Measurements from ENCODE around the gene SNAPC1.

The SNAPC1 gene

GRCh38 chr14:61802010-61802568, 39.9 kb downstream of the SNAPC1 start:
- Histone ChIP-seq H3K9ac (ENCODE audit: low read length) (no peak overlapping the region), H2AFZ (ENCODE audit: low read depth, low read length, severe bottlenecking) (no peak overlapping the region), H3K79me2 (ENCODE audit: insufficient read depth, low read length) (no peaks in the 10 kb centered on the region), H3K4me3 (ENCODE audit: insufficient read depth, low read length, poor library complexity, severe bottlenecking) (no peak overlapping the region), H3F3A (ENCODE audit: insufficient read depth) (0 out of 2 replicates have a peak, but pooled peaks cover 10% of the 10 kb centered on the region), H3K36me3 (ENCODE audit: low read length) (0 out of 2 replicates have a peak, but pooled peaks cover 2% of the 10 kb centered on the region), H3K9me2 (replicated peaks; ENCODE audit: insufficient read depth, low read length) (no peaks in the 10 kb centered on the region), H3K27ac (ENCODE audit: low read depth, low read length) (no peak overlapping the region), H3K9me3 (ENCODE audit: insufficient read depth, low read length) (no peaks in the 10 kb centered on the region), H3K4me2 (ENCODE audit: low read depth, low read length, poor library complexity, severe bottlenecking) (no peak overlapping the region), H3K27me3 (ENCODE audit: low read length) (no peaks in the 10 kb centered on the region), H4K20me1 (ENCODE audit: low read depth, low read length) (no peaks in the 10 kb centered on the region)
- TF ChIP-seq EZH2phosphoT487 (conservative IDR thresholded peaks at IDR 0.05; ENCODE audit: low read length): no peak
- TF ChIP-seq, protein P1, sequence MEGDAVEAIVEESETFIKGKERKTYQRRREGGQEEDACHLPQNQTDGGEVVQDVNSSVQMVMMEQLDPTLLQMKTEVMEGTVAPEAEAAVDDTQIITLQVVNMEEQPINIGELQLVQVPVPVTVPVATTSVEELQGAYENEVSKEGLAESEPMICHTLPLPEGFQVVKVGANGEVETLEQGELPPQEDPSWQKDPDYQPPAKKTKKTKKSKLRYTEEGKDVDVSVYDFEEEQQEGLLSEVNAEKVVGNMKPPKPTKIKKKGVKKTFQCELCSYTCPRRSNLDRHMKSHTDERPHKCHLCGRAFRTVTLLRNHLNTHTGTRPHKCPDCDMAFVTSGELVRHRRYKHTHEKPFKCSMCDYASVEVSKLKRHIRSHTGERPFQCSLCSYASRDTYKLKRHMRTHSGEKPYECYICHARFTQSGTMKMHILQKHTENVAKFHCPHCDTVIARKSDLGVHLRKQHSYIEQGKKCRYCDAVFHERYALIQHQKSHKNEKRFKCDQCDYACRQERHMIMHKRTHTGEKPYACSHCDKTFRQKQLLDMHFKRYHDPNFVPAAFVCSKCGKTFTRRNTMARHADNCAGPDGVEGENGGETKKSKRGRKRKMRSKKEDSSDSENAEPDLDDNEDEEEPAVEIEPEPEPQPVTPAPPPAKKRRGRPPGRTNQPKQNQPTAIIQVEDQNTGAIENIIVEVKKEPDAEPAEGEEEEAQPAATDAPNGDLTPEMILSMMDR (IDR thresholded peaks at IDR 0.05; ENCODE audit: insufficient read depth, low read length, poor library complexity, severe bottlenecking): no peak

DNA sequence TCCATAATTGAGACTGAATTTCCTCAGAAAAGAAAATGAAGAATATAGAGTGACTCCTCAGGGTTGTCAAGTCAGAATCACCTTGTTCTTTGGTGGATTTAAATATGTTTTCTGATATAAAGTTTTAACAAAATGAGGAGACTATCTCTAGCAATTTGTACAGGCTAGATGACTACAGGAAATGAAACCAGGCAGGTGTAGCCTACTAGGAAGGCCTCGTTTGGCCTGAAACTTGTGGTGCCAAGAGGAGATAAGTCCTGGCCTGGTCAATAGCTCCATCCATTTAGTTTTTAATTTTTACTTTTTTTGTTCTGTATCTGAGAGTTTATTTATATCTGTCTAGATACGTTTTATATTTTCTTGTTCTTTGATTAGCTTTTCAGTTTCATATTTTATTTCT, 41.5 kb downstream of the SNAPC1 start:
- Histone ChIP-seq H2AFZ (ENCODE audit: low read depth, low read length, severe bottlenecking) (no peak overlapping the region), H3K79me2 (ENCODE audit: insufficient read depth, low read length) (no peaks in the 10 kb centered on the region), H4K20me1 (ENCODE audit: low read depth, low read length) (no peaks in the 10 kb centered on the region), H3K4me3 (ENCODE audit: insufficient read depth, low read length, poor library complexity, severe bottlenecking) (no peak overlapping the region), H3K36me3 (ENCODE audit: low read length) (no peaks in the 10 kb centered on the region), H3K27ac (ENCODE audit: low read depth, low read length) (no peak overlapping the region), H3K9ac (ENCODE audit: low read length) (no peak overlapping the region), H3K9me3 (ENCODE audit: insufficient read depth, low read length) (no peaks in the 10 kb centered on the region), H3K4me2 (ENCODE audit: low read depth, low read length, poor library complexity, severe bottlenecking) (no peak overlapping the region), H3K9me2 (replicated peaks; ENCODE audit: insufficient read depth, low read length) (no peaks in the 10 kb centered on the region), H3F3A (ENCODE audit: insufficient read depth) (0 out of 2 replicates have a peak, but pooled peaks cover 3% of the 10 kb centered on the region), H3K27me3 (ENCODE audit: low read length) (no peaks in the 10 kb centered on the region)
- TF ChIP-seq, protein P1 (IDR thresholded peaks at IDR 0.05; ENCODE audit: insufficient read depth, low read length, poor library complexity, severe bottlenecking): no peak
- TF ChIP-seq EZH2phosphoT487 (conservative IDR thresholded peaks at IDR 0.05; ENCODE audit: low read length): no peak

GRCh38 chr14:61805451-61805850, 43.2 kb downstream of the SNAPC1 start:
- no peak for TF ChIP-seq EZH2phosphoT487 (conservative IDR thresholded peaks at IDR 0.05; ENCODE audit: low read length)
- TF ChIP-seq, protein P1 (IDR thresholded peaks at IDR 0.05; ENCODE audit: insufficient read depth, low read length, poor library complexity, severe bottlenecking): no peak
- no peaks in the 10 kb centered on the region for H3F3A ChIP-seq (ENCODE audit: insufficient read depth)
- H3K4me3 ChIP-seq (ENCODE audit: insufficient read depth, low read length, poor library complexity, severe bottlenecking): no peak overlapping the region
- H3K36me3 ChIP-seq (ENCODE audit: low read length): no peaks in the 10 kb centered on the region
- no peaks in the 10 kb centered on the region for H3K79me2 ChIP-seq (ENCODE audit: insufficient read depth, low read length)
- H3K27me3 ChIP-seq (ENCODE audit: low read length): no peaks in the 10 kb centered on the region
- no peaks in the 10 kb centered on the region for H3K9me3 ChIP-seq (ENCODE audit: insufficient read depth, low read length)
- no peaks in the 10 kb centered on the region for H3K9me2 ChIP-seq (replicated peaks; ENCODE audit: insufficient read depth, low read length)
- H3K9ac ChIP-seq (ENCODE audit: low read length): no peak overlapping the region
- no peak overlapping the region for H3K27ac ChIP-seq (ENCODE audit: low read depth, low read length)
- no peaks in the 10 kb centered on the region for H4K20me1 ChIP-seq (ENCODE audit: low read depth, low read length)
- no peak overlapping the region for H2AFZ ChIP-seq (ENCODE audit: low read depth, low read length, severe bottlenecking)
- H3K4me2 ChIP-seq (ENCODE audit: low read depth, low read length, poor library complexity, severe bottlenecking): no peak overlapping the region
